HCT116 (cell line): ENCODE measurements around the gene SPEF2. TPM values are rescaled to one million over a fixed set of nuclear protein-coding genes. Genes with fewer than 3 reads are reported as not detected.

Experiments used
- ATAC-seq: fragments of 200-7000 bp; cut with Tn5 transposase; 2 replicates; pipeline ENCODE4 v1.9.1; 2020; ENCODE audit warnings: mild to moderate bottlenecking, moderate library complexity
- BruUV-seq: library from RNA; stranded (reverse); fragments of 400-500 nt; replicated peaks from 2 replicates; lab custom pipeline; 2021; lab: Mats Ljungman, UMichigan
- CTCF ChIA-PET: fragments of 300-600 bp; sonication (Branson Sonifier 250); formaldehyde crosslinking; loops from one replicate; lab custom pipeline; 2021; ENCODE audit warnings: antibody characterized with exemption; lab: Charles Lee
- POLR2A ChIA-PET: fragments of 300-600, 350-600 bp; sonication (Branson Sonifier 250); formaldehyde crosslinking; loops from one replicate; lab custom pipeline; 2021; ENCODE audit warnings: antibody characterized with exemption; lab: Charles Lee
- RAD21 ChIA-PET, 2 experiments: fragments of 300-600 bp; sonication (Branson Sonifier 250); formaldehyde crosslinking; loops; one replicate each; lab custom pipeline; 2023; ENCODE audit warnings: low total read pairs in 2 of 2; ENCODE audit not compliant: uncharacterized antibody in 2 of 2, unreplicated experiment in 2 of 2, low non-redundant PET in 1 of 2; lab: Charles Lee
- DNase-seq: peaks from one replicate; pipeline ENCODE4 v3.0.0-alpha.2; 2010; ENCODE audit warnings: low read depth, low spot score
- H2AFZ ChIP-seq: fragments of 200-600 bp; shearing (Covaris generic), sonication (generic); 2 replicates; pipeline ENCODE4 v1.6.1; 2017; ENCODE audit warnings: low read depth, mixed run types, mixed read lengths, antibody characterized with exemption, low read length; ENCODE audit not compliant: poor library complexity, severe bottlenecking
- H3K27ac ChIP-seq: 2 replicates; pipeline ENCODE4 v1.5.1; 2012; ENCODE audit warnings: low read depth, low read length
- H3K27me3 ChIP-seq: fragments of 200-600 bp; sonication (generic); 2 replicates; pipeline ENCODE4 v1.6.1; 2016; ENCODE audit warnings: mixed run types, low read length, mixed read lengths; ENCODE audit not compliant: insufficient read depth
- H3K36me3 ChIP-seq, 2 experiments: fragments of 200-500 bp in 1 of 2; fragments of 200-600 bp in 1 of 2; sonication (Bioruptor generic) in 1 of 2; sonication (generic) in 1 of 2; 2 replicates each; pipeline versions ENCODE4 v1.5.1 to v1.6.1; 2014 to 2016; ENCODE audit warnings: low read length in 2 of 2, inconsistent platforms in 1 of 2, mixed read lengths in 1 of 2, mixed run types in 1 of 2; ENCODE audit not compliant: insufficient read depth in 2 of 2, control insufficient read depth in 1 of 2
- H3K4me1 ChIP-seq, 2 experiments: fragments of 200-600 bp in 1 of 2; sonication (generic) in 1 of 2; 2 replicates each; pipeline versions ENCODE4 v1.5.1 to v1.6.1; 2012 to 2017; ENCODE audit warnings: low read length in 2 of 2, inconsistent platforms in 1 of 2, mild to moderate bottlenecking in 1 of 2, mixed read lengths in 1 of 2, mixed run types in 1 of 2, moderate library complexity in 1 of 2; ENCODE audit not compliant: insufficient read depth in 2 of 2, control insufficient read depth in 1 of 2
- H3K4me2 ChIP-seq: fragments of 200-600 bp; sonication (generic); 2 replicates; pipeline ENCODE4 v1.6.1; 2017; ENCODE audit warnings: mixed run types, low read length, mixed read lengths
- H3K4me3 ChIP-seq, 2 experiments: fragments of 200-600 bp in 1 of 2; sonication (generic) in 1 of 2; replicated peaks in 1 of 2; 2 replicates each; pipeline ENCODE4 v1.5.1; 2011 to 2016; ENCODE audit warnings: low read length in 2 of 2, control low read depth in 1 of 2, low read depth in 1 of 2, mild to moderate bottlenecking in 1 of 2, mixed read lengths in 1 of 2, mixed run types in 1 of 2
- H3K79me2 ChIP-seq: fragments of 200-600 bp; sonication (generic); 2 replicates; pipeline ENCODE4 v1.6.1; 2017; ENCODE audit warnings: mild to moderate bottlenecking, mixed run types, low read length, moderate library complexity, mixed read lengths; ENCODE audit not compliant: insufficient read depth
- H3K9ac ChIP-seq: fragments of 200-600 bp; sonication (generic); 2 replicates; pipeline ENCODE4 v1.6.1; 2016; ENCODE audit warnings: low read length, mixed read lengths
- H3K9me2 ChIP-seq: fragments of 200-600 bp; sonication (generic), shearing (Covaris generic); 2 replicates; pipeline ENCODE4 v1.6.1; 2017; ENCODE audit warnings: mixed run types, mild to moderate bottlenecking, moderate library complexity; ENCODE audit not compliant: insufficient read depth
- H3K9me3 ChIP-seq, 2 experiments: fragments of 200-500 bp in 1 of 2; fragments of 200-600 bp in 1 of 2; sonication (Bioruptor generic) in 1 of 2; sonication (generic) in 1 of 2; 2 replicates each; pipeline ENCODE4 v1.6.1; 2014 to 2017; ENCODE audit warnings: low read length in 2 of 2, mixed read lengths in 2 of 2, inconsistent platforms in 1 of 2, low read depth in 1 of 2, mild to moderate bottlenecking in 1 of 2, mixed run types in 1 of 2, moderate library complexity in 1 of 2; ENCODE audit not compliant: control insufficient read depth in 1 of 2, insufficient read depth in 1 of 2
- H4K20me1 ChIP-seq: fragments of 200-600 bp; sonication (generic), shearing (Covaris generic); 2 replicates; pipeline ENCODE4 v1.6.1; 2017; ENCODE audit warnings: mixed run types, mild to moderate bottlenecking, moderate library complexity; ENCODE audit not compliant: insufficient read depth
- CBX3 ChIP-seq: IDR thresholded peaks from 2 replicates; pipeline ENCODE4 v1.6.1; 2012; ENCODE audit warnings: low read depth
- CEBPB ChIP-seq: IDR thresholded peaks from 2 replicates; pipeline ENCODE4 v1.6.1; 2012; ENCODE audit warnings: low read depth
- EZH2phosphoT487 ChIP-seq: fragments of 200-600 bp; IDR thresholded peaks from 2 replicates; pipeline ENCODE4 v1.6.1; 2018; ENCODE audit warnings: antibody characterized with exemption, borderline replicate concordance
- JUND ChIP-seq: IDR thresholded peaks from 2 replicates; pipeline ENCODE4 v1.6.1; 2012
- POLR2AphosphoS5 ChIP-seq: IDR thresholded peaks from 2 replicates; pipeline ENCODE4 v1.6.1; 2011; ENCODE audit warnings: mild to moderate bottlenecking, low read depth, low read length, moderate library complexity
- RAD21 ChIP-seq: IDR thresholded peaks from 2 replicates; pipeline ENCODE4 v1.6.1; 2012; ENCODE audit warnings: low read depth, mild to moderate bottlenecking
- TCF7L2 ChIP-seq: IDR thresholded peaks from 2 replicates; pipeline ENCODE4 v1.7.0; 2011; ENCODE audit warnings: borderline replicate concordance, inconsistent platforms; ENCODE audit not compliant: insufficient read depth, insufficient read length; ENCODE audit errors: extremely low read depth
- YY1 ChIP-seq: IDR thresholded peaks from 2 replicates; pipeline ENCODE4 v1.6.1; 2011; ENCODE audit warnings: low read length, low read depth, moderate library complexity, mild to moderate bottlenecking; ENCODE audit not compliant: insufficient replicate concordance; ENCODE audit errors: extremely low read depth
- ZNF274 ChIP-seq: fragments of 200-500 bp; sonication (Bioruptor generic); IDR thresholded peaks from 2 replicates; pipeline ENCODE4 v1.6.1; 2014; ENCODE audit warnings: mild to moderate bottlenecking, low read depth, low read length, inconsistent platforms
- intact Hi-C: fragments of 100-400 bp; cut with micrococcal nuclease; formaldehyde crosslinking; loops from 2 replicates; pipeline ENCODE4 v1.10.0; 2022
- total RNA-seq: library from RNA; stranded (reverse); gene quantifications from one replicate; pipeline ENCODE4 v1.2.1, GENCODE V29; 2021; ENCODE audit not compliant: unreplicated experiment
- TF ChIP-seq, protein P1 (sequence below): IDR thresholded peaks from 2 replicates; pipeline ENCODE4 v1.6.1; 2011; ENCODE audit warnings: mild to moderate bottlenecking, low read length, moderate library complexity; ENCODE audit not compliant: insufficient replicate concordance; ENCODE audit errors: extremely low read depth

The SPEF2 gene
- total RNA-seq, 1 experiment from 2014 or later: 4.6 TPM

- Histone ChIP-seq H3K9me2 (0 out of 2 replicates have a peak, but pooled peaks cover 3% of the 10 kb centered on the region), H3K79me2 (no peaks in the 10 kb centered on the region), H3K36me3 (no peaks in the 10 kb centered on the region), H4K20me1 (no peaks in the 10 kb centered on the region), H2AFZ (no peak overlapping the region), H3K27ac (no peak overlapping the region), H3K4me2 (no peak overlapping the region), H3K27me3 (no peaks in the 10 kb centered on the region), H3K9ac (no peak overlapping the region), H3K4me1 (no peaks in the 10 kb centered on the region), H3K4me3 (no peak overlapping the region), H3K9me3 (no peaks in the 10 kb centered on the region)
- no peak for TF ChIP-seq CEBPB
- TF ChIP-seq POLR2AphosphoS5: no peak
- no peak for TF ChIP-seq TCF7L2
- TF ChIP-seq YY1: no peak
- TF ChIP-seq EZH2phosphoT487: no peak
- TF ChIP-seq RAD21: no peak
- no peak for TF ChIP-seq CBX3
- TF ChIP-seq JUND: no peak
- TF ChIP-seq, protein P1, sequence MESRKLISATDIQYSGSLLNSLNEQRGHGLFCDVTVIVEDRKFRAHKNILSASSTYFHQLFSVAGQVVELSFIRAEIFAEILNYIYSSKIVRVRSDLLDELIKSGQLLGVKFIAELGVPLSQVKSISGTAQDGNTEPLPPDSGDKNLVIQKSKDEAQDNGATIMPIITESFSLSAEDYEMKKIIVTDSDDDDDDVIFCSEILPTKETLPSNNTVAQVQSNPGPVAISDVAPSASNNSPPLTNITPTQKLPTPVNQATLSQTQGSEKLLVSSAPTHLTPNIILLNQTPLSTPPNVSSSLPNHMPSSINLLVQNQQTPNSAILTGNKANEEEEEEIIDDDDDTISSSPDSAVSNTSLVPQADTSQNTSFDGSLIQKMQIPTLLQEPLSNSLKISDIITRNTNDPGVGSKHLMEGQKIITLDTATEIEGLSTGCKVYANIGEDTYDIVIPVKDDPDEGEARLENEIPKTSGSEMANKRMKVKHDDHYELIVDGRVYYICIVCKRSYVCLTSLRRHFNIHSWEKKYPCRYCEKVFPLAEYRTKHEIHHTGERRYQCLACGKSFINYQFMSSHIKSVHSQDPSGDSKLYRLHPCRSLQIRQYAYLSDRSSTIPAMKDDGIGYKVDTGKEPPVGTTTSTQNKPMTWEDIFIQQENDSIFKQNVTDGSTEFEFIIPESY: no peak
- no peak for TF ChIP-seq ZNF274
- ChIA-PET POLR2A (no interaction called here), CTCF (no interaction called here), RAD21 (no interaction called here)
- BruUV-seq: no TSS peak
- intact Hi-C loops: no loop called here
- ATAC-seq (no peak), DNase-seq (no peak)
Measured at GRCh38 chr5:35626553-35626952, 8.9 kb downstream of the SPEF2 start.
